Stimulated activated naive CD4-positive, alpha-beta T cell treated with Interleukin-2 at 50 U/mL for 16 hours (primary cell): Measurements from ENCODE around the gene GAST.
"Not testable (repeated sequence)": the region's sequence is repeated elsewhere in the genome, so short reads cannot be mapped to it uniquely, and the experiment has no call there.

Source experiments
- DNase-seq: peaks from one replicate; lab custom pipeline; 2025; lab: John Stamatoyannopoulos, UW

The GAST gene

GRCh38 chr17:41711669-41712400, at the start of gene GAST:
Gene GAST, plus strand, starts transcription at chr17:41712331. Its CDS starts 3,106 bp downstream, at chr17:41715437.
- DNase-seq, result no peak

GRCh38 chr17:41663451-41664171, 48.5 kb upstream of the GAST start:
- DNase-seq, result no peak

GRCh38 chr17:41664172-41664457, 48.0 kb upstream of the GAST start:
- DNase-seq, result no peak

GRCh38 chr17:41664587-41665565, 47.3 kb upstream of the GAST start:
- DNase-seq, result no peak

- DNase-seq, result peak; percentile 82
Measured at GRCh38 chr17:41665566-41666236, 46.4 kb upstream of the GAST start.

- DNase-seq, result peak; percentile 73
Measured at GRCh38 chr17:41666237-41666641, 45.9 kb upstream of the GAST start.

- DNase-seq, result peak; percentile 81
Measured at GRCh38 chr17:41666708-41667279, 45.3 kb upstream of the GAST start.

- no peak for DNase-seq
Measured at GRCh38 chr17:41667280-41668041, 44.7 kb upstream of the GAST start.

GRCh38 chr17:41672153-41672552, 40.0 kb upstream of the GAST start:
- DNase-seq, result no peak

GRCh38 chr17:41675157-41676057, 36.7 kb upstream of the GAST start:
- not testable (repeated sequence) for DNase-seq

- DNase-seq, result no peak
Measured at GRCh38 chr17:41676058-41676419, 36.1 kb upstream of the GAST start.

GRCh38 chr17:41678411-41678906, 33.7 kb upstream of the GAST start:
- no peak for DNase-seq

GRCh38 chr17:41678907-41679739, 33.0 kb upstream of the GAST start:
- peak; percentile 54 for DNase-seq

GRCh38 chr17:41679740-41680425, 32.2 kb upstream of the GAST start:
- no peak for DNase-seq

GRCh38 chr17:41680426-41681040, 31.6 kb upstream of the GAST start:
- no peak for DNase-seq

GRCh38 chr17:41681776-41682175, 30.4 kb upstream of the GAST start:
- DNase-seq, result no peak

- DNase-seq, result no peak
Measured at GRCh38 chr17:41682631-41683030, 29.5 kb upstream of the GAST start.
